Smooth muscle cell of the pulmonary artery (primary cell): ENCODE measurements around the gene NUTM2B. TPM values are rescaled to one million over a fixed set of nuclear protein-coding genes. Genes with fewer than 3 reads are reported as not detected.

Experiments
- total RNA-seq: library from RNA; depleted of rRNA; stranded (reverse); fragments of >200 nt; gene quantifications from 2 replicates; pipeline ENCODE4 v1.2.3, GENCODE V29; 2014

Gene NUTM2B
- total RNA-seq: 0.30 and 0.39 TPM in 2 replicates

DNA sequence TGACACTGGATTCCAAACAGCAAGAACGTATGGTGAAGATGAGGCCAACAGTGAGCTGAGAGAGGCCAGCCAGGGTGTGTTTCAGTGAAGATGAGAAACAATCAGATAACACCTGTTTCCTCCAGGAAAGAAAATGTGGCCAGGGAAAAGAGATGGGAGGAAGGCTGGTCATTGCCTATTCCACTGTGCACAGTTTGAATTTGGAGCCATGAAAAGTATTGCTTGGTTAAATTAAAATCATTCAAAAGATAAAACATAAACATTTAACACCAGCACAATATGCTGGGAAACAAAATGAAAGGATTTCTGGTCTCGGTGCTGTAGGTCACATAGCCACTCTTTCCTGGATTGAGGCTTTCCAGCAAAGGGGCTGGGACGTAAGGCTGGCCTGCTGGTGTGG lies at the start of gene NUTM2B:
Gene NUTM2B, plus strand, starts transcription at position 301 of the 400 bp plus-strand sequence. CDS start 383 bp downstream, outside the sequence.

Other genes with a start within 250 kb of the NUTM2B start
- 0.13 and 0.26 TPM in 2 replicates for gene EIF5AL1, start 190.7 kb upstream of the NUTM2B start, total RNA-seq
- not detected in 2 replicates for gene SFTPA2, start 142.8 kb upstream of the NUTM2B start, total RNA-seq
- not detected in 2 replicates for gene SFTPA1, start 92.3 kb upstream of the NUTM2B start, total RNA-seq
- not detected in 2 replicates for gene NUTM2E, start 123.5 kb downstream of the NUTM2B start, total RNA-seq
- 0.13 TPM in 1 of 2 replicates, not detected in the other for gene SFTPD, start 245.9 kb downstream of the NUTM2B start, total RNA-seq